ENCODE data around the gene TIAM2.

GRCh38 chr6:155219858-155220301 is 224.8 kb downstream of the TIAM2 start:
- TF ChIP-seq POLR2A (IDR thresholded peaks at IDR 0.05) (no peak), CTCF (IDR thresholded peaks at IDR 0.05) (no peak)

Measured in upper lobe of left lung (tissue), 4 donors.